A549 treated with RU486 at 1 μM for 4 hours (cell line): ENCODE results near the gene COQ10B. TPM values are rescaled to one million over a fixed set of nuclear protein-coding genes. Genes with fewer than 3 reads are reported as not detected.

Experiments used
- total RNA-seq: library from RNA; stranded (reverse); fragments of 200-300 nt; extraction: Qiagen RNA extraction; gene quantifications from 5 replicates; pipeline ENCODE4 v1.2.3, GENCODE V29; 2022; ENCODE audit warnings: low read depth

COQ10B gene
- total RNA-seq, result 9.5 to 24.6 TPM (median 19.6 TPM) in 5 replicates

DNA sequence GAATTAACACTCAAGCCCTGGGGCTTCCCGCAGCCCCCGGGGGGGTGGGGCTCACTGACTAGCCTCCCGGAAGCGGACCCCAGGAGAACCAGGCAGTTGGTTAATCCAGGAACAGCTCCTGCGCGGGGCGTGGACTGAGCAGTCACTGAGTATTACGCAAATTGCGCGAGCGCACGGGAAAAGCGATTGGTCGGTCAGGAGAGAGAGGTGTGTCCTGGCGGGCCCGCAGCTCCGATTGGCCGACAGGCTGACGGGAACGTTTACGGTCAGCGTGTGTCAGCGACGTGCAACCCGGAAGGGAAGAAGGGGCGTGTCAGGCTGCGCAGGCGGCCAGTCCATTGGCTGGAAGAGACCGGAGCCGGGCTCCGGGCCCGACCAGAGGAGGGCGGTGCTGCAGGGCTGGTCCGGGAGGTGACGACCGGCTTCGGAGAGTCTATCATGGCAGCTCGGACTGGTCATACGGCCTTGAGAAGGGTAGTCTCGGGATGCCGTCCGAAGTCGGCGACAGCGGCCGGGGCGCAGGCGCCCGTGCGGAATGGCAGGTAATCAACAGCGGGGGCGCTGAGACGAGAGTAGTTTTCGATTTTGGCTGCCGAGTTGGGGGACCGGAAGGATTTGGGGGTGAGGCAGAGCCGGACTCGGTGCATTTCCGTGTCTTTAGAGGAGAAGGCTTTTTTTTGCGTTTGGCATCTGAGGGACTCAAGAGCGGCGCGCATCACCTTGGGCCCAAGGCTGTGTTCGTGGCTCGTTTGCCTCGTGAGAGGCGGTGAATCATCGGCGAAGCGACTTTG lies at the start of gene COQ10B:
COQ10B (plus strand) TSS at position 430 of the 791 bp plus-strand sequence; CDS start at position 439, 9 bp downstream.

DNA sequence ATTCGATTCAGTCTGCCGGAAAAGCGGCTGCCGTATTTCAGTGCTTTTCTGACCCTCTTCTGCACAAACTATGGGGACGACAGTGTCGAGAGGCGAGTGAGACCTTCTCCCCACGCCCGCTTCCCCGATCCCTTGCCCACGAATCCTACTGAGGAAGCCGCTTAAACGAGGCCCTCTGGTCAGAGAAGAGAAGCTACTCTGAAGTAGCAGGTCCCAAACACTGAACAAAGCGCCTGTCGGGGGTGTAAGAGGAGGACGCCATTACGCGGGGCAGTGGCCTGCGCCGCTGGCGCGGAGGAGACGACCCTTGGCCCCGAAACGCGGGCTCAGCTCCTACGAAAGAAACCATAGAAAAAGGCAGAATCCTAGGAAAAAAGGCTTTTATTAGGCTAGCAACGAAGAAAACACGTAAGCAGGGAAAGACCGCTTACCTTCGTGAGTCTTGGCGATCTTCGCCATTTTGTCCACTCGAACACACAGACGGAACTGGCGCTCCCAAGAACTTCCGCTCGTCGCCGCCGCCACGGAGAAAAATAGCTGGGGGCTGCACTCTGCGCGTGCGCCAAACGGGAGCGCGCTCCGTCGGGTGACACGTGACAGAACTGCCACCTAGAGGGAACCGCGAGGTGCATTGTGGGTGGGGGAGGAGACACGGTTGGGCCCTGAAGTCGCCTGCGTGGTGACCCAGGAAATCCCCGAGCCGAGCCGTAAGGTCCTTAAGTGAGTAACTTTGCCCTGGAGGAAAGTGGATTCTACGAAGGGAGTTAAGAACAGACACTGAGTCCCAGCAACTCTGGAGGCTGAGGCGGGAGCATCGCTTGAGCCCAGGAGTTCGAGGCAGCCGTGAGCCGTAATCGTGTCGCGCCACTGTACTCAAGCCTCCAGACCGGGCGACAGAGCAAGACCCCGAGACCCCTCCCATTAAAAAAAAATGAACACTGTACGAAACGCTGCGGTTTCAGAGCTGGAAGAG lies 18.5 kb upstream of the COQ10B start, which contains the start of gene SF3B1:
SF3B1 (minus strand) TSS at position 488 of the 973 bp plus-strand sequence; CDS start at position 459, 29 bp downstream.

DNA sequence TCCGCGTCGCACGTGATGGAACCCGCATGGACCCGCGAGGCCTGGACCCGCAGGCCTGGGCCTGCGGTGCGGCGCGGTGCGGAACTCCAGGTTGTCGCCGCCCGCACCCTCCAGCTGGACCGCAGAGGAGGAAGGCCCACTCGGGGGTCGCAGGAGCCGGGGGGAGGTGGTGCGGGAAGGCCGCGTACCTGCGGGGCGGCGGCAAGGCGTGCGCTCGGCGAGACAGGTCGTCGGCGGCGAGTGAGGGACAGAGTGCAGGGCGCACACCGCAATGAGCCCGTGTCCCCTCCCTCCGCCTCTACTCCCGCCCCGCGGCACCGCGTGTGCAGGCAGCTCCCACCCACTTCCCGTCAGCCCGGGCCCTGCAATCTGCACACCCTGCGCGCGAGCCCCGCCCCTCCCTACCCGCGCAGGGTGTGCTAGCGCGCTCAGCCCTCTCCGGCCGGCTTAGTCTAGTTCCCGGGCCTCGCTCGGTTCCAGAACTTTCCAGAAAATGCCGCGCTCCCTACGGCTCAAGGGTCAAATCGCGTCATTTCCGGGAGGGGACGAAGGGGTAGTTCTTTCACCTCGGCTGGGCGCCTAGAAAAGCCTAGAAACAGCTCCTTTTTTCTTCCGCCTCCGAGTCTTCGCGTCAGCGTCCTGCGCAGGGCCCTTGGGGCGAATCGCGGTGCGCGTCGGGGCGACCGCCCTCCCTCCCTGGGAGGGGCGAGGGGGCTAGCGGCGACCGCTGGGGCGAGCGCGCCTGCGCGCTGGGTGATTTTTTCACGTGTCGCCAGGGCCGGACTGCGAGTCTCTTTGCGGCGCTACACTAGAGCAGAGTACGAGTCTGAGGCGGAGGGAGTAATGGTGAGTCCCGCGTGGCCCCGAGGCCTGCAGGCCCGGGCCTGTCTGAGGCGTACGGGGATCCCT lies 46.5 kb downstream of the COQ10B start, which contains the start of the genes HSPD1 and HSPE1:
HSPD1 (minus strand) TSS at position 247 of the 909 bp plus-strand sequence. CDS start 992 bp downstream, outside the sequence.
HSPE1 (plus strand) TSS at position 786 of the 909 bp plus-strand sequence; CDS start at position 844, 58 bp downstream.

DNA sequence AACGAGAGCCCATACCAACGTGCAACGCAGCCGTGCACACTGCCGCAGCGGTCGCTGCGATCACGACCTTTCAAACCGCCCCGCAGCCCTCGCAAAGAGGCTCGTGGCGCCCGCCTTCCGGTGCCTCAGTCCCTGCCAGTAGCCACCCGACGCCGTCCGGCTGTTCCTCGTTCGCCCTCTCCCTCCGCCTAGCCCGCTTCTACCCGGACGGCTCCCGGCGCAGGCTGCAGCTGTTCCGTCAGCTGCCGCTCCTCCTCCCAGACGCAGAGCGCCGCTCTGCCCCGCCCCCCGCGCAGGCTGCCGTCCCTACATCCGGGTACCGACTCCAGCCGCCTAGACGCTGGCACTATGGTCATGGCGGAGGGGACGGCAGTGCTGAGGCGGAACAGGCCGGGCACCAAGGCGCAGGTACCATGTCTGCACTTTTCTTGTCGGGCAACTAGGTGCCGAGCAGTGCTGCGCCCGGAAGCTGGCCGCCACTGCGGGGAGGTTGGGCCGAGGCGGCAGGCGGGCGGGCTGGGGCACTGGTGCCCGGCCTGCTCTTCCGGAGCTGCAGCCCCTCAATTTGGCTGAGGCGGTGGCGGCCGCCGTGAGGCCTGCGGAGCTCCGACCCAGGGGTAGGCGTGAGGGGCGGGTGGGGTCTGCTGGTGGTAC lies 62.5 kb downstream of the COQ10B start, which contains the start of gene MOB4:
MOB4 (plus strand) TSS at position 328 of the 654 bp plus-strand sequence; CDS start at position 349, 21 bp downstream.

Other genes with a start within 250 kb of the COQ10B start
- gene ANKRD44, start 142.8 kb upstream of the COQ10B start, total RNA-seq, result 0.78 to 2.5 TPM (median 1.5 TPM) in 5 replicates
- gene SF3B1, start 18.5 kb upstream of the COQ10B start, total RNA-seq, result 115 to 140 TPM (median 121 TPM) in 5 replicates
- 534 to 719 TPM (median 649 TPM) in 5 replicates for gene HSPD1, start 46.3 kb downstream of the COQ10B start, total RNA-seq
- gene HSPE1, start 46.8 kb downstream of the COQ10B start, total RNA-seq, result 453 to 975 TPM (median 543 TPM) in 5 replicates
- gene MOB4, start 62.5 kb downstream of the COQ10B start, total RNA-seq, result 7.3 to 38.8 TPM (median 28.8 TPM) in 5 replicates
- gene RFTN2, start 222.0 kb downstream of the COQ10B start, total RNA-seq, result not detected in 5 replicates